ENCODE measurements around the gene DCAF8L2.

- no peak for TF ChIP-seq CTCF (IDR thresholded peaks at IDR 0.05; ENCODE audit: insufficient read depth, low read depth, low read length)
- no peak for TF ChIP-seq EZH2 (IDR thresholded peaks at IDR 0.05; ENCODE audit: insufficient read depth, low read length)
These were observed 206.6 kb downstream of the DCAF8L2 start for GRCh38 chrX:27796640-27797257.
